HepG2 (cell line): ENCODE measurements around the gene FXN. TPM values are rescaled to one million over a fixed set of nuclear protein-coding genes. Genes with fewer than 3 reads are reported as not detected.

Experiments used
- FOXP1 ChIP-seq, 2 experiments: fragments of 450-650 bp in 1 of 2; IDR thresholded peaks; 2 replicates each; pipeline ENCODE4 v1.6.1; 2017 to 2018; ENCODE audit warnings: antibody characterized with exemption in 1 of 2
- HNRNPUL1 ChIP-seq: fragments of 200-400 bp; formaldehyde crosslinking; IDR thresholded peaks from 2 replicates; pipeline ENCODE4 v1.6.1; 2017; ENCODE audit warnings: low read depth, mild to moderate bottlenecking, low read length, moderate library complexity
- LRRFIP1 ChIP-seq: sonication (generic); formaldehyde crosslinking; conservative IDR thresholded peaks from 2 replicates; pipeline ENCODE4 v1.4.0; 2020; ENCODE audit warnings: missing genetic modification reagents
- PAF1 ChIP-seq: IDR thresholded peaks from 2 replicates; pipeline ENCODE4 v1.6.1; 2016; ENCODE audit warnings: missing genetic modification reagents, missing compliant biosample characterization
- POGZ ChIP-seq: sonication (generic); formaldehyde crosslinking; IDR thresholded peaks from 2 replicates; pipeline ENCODE4 v1.4.0; 2020; ENCODE audit warnings: mild to moderate bottlenecking, missing genetic modification reagents
- TERF1 ChIP-seq: sonication (generic); formaldehyde crosslinking; IDR thresholded peaks from 2 replicates; pipeline ENCODE4 v1.8.0; 2022; ENCODE audit warnings: mild to moderate bottlenecking, missing genetic modification reagents, moderate library complexity
- TFAP4 ChIP-seq: sonication (generic); IDR thresholded peaks from 2 replicates; pipeline ENCODE4 v1.6.1; 2016; ENCODE audit warnings: low read depth, borderline replicate concordance
- TSC22D2 ChIP-seq: sonication (generic); formaldehyde crosslinking; IDR thresholded peaks from 2 replicates; pipeline ENCODE4 v1.5.1; 2020; ENCODE audit warnings: missing genetic modification reagents, mild to moderate bottlenecking, borderline replicate concordance
- YEATS4 ChIP-seq: sonication (generic); formaldehyde crosslinking; IDR thresholded peaks from 2 replicates; pipeline ENCODE4 v1.4.0; 2020; ENCODE audit warnings: missing genetic modification reagents, borderline replicate concordance
- ZBTB49 ChIP-seq: sonication (generic); formaldehyde crosslinking; IDR thresholded peaks from 2 replicates; pipeline ENCODE4 v1.4.0; 2020; ENCODE audit warnings: missing genetic modification reagents, borderline replicate concordance
- ZMYM3 ChIP-seq: sonication (generic); formaldehyde crosslinking; IDR thresholded peaks from 2 replicates; pipeline ENCODE4 v1.5.1; 2020; ENCODE audit warnings: mild to moderate bottlenecking, missing genetic modification reagents
- ZNF512 ChIP-seq: sonication (generic); formaldehyde crosslinking; IDR thresholded peaks from 2 replicates; pipeline ENCODE4 v1.4.0; 2020; ENCODE audit warnings: mild to moderate bottlenecking, missing genetic modification reagents
- ZNF619 ChIP-seq: sonication (generic); formaldehyde crosslinking; IDR thresholded peaks from 2 replicates; pipeline ENCODE4 v1.4.0; 2020; ENCODE audit warnings: mild to moderate bottlenecking, missing genetic modification reagents
- ZNF800 ChIP-seq: sonication (generic); formaldehyde crosslinking; IDR thresholded peaks from 2 replicates; pipeline ENCODE4 v1.4.0; 2020; ENCODE audit warnings: missing genetic modification reagents
- ZSCAN12 ChIP-seq: sonication (generic); formaldehyde crosslinking; IDR thresholded peaks from 2 replicates; pipeline ENCODE4 v1.9.0; 2021; ENCODE audit warnings: mild to moderate bottlenecking, missing genetic modification reagents
- ZSCAN21 ChIP-seq: sonication (generic); formaldehyde crosslinking; IDR thresholded peaks from 2 replicates; pipeline ENCODE4 v1.8.0; 2022; ENCODE audit warnings: mild to moderate bottlenecking, missing genetic modification reagents, moderate library complexity, borderline replicate concordance
- polyA plus RNA-seq, 8 experiments: library from polyadenylated mRNA; depleted of rRNA in 3 of 8; stranded (reverse) in 7 of 8; unstranded in 1 of 8; fragments of >200 nt; fragmentation: Illumina TruSeq in 4 of 8; extraction: Trizol in 4 of 8; gene quantifications; 2 replicates each; pipeline versions ENCODE4 v1.2.1 to v1.2.3, GENCODE V29; 2011 to 2016; ENCODE audit warnings: low read depth in 4 of 8, missing spikeins in 1 of 8, mixed read lengths in 1 of 8; ENCODE audit not compliant: insufficient read depth in 1 of 8
- total RNA-seq, 5 experiments: library from RNA; depleted of rRNA; stranded (reverse); fragments of >200 nt; fragmentation: Illumina TruSeq; extraction: Trizol; gene quantifications; 2 replicates each; pipeline ENCODE4 v1.2.3, GENCODE V29; 2016; ENCODE audit warnings: low read depth in 1 of 5

The FXN gene
- total and polyA plus RNA-seq, 2 of the 13 experiments (the other 11 are each of a cell fraction or from before 2014, with no cell fraction given), result 24.1 to 26.0 TPM

- TF ChIP-seq ZBTB49 (no peak), TERF1 (CRISPR knock-in tag) (no peak), POGZ (CRISPR knock-in tag) (peak; percentile 58; the same call in 1 of the 2 replicates), HNRNPUL1 (no peak), ZNF619 (CRISPR knock-in tag) (no peak; the same call in 1 of the 2 replicates), ZNF800 (CRISPR knock-in tag) (no peak), PAF1 (no peak), FOXP1 (IDR thresholded peaks at IDR 0.05) (no peak), FOXP1 (CRISPR knock-in tag; IDR thresholded peaks at IDR 0.05) (peak; percentile 49; the same call in 1 of the 2 replicates), ZSCAN21 (CRISPR knock-in tag) (no peak), TFAP4 (no peak), ZNF512 (CRISPR knock-in tag) (no peak), ZMYM3 (no peak; the same call in 1 of the 2 replicates), ZSCAN12 (CRISPR knock-in tag) (no peak), YEATS4 (CRISPR knock-in tag) (peak; percentile 61; the same call in 1 of the 2 replicates), LRRFIP1 (CRISPR knock-in tag) (no peak), TSC22D2 (CRISPR knock-in tag) (peak; percentile 27; the same call in 1 of the 2 replicates)
Measured at GRCh38 chr9:69120380-69121154, 85.0 kb downstream of the FXN start (continued).
